Stimulated activated CD8-positive, alpha-beta memory T cell treated with anti-CD3 and anti-CD28 coated beads, Interleukin-12 subunit alpha, Interleukin-12 subunit beta, amount 100 ng/mL, for 4 hours (primary cell): ENCODE data around the gene PLS1.
"Not testable (repeated sequence)": the region's sequence is repeated elsewhere in the genome, so short reads cannot be mapped to it uniquely, and the experiment has no call there.

Source experiments
- DNase-seq: peaks from one replicate; pipeline ENCODE4 v3.0.0-alpha.2; 2020; ENCODE audit warnings: low read depth

PLS1 gene, protein sequence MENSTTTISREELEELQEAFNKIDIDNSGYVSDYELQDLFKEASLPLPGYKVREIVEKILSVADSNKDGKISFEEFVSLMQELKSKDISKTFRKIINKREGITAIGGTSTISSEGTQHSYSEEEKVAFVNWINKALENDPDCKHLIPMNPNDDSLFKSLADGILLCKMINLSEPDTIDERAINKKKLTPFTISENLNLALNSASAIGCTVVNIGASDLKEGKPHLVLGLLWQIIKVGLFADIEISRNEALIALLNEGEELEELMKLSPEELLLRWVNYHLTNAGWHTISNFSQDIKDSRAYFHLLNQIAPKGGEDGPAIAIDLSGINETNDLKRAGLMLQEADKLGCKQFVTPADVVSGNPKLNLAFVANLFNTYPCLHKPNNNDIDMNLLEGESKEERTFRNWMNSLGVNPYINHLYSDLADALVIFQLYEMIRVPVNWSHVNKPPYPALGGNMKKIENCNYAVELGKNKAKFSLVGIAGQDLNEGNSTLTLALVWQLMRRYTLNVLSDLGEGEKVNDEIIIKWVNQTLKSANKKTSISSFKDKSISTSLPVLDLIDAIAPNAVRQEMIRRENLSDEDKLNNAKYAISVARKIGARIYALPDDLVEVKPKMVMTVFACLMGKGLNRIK

DNA sequence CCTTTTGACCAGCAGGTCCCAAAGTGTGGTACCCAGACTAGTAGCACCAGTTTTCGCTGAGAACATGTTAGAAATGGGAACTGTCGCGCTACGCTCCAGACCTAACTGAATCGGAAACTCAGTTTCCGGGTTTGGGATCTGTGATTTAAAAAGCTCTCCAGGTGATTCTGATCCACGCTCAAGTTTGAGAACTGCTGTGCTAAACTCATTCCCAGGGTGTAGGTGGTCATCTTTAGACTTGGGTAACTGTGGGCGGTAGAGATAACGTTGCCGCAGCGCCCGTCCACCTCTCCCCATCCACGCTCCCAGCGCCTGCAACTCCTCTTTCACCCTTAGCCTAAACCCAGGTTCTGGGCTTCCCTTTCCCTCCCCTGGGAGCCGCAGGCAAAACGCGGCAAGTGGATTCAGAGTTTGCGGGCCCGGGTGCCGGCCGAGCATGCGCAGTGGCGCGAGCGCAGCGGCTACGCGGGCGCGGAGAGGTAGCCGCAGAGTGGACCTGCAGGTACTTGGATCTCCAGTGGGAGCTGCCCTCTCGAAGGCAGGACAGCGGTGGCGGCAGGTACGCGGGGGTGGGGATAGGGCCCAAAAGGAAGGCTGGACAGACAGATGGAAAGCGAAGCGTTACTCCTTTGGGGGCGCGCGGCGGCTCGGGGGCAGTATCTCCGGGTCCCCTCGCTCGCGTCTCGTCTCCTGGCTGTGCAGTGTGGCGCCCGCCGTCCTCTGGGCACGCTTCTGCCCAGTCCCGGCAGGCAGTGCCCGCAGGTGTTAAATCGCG is at the start of gene PLS1:
TSS of gene PLS1 (plus strand) at position 443 of the 775 bp plus-strand sequence. CDS start 67,845 bp downstream, outside the sequence.
- DNase-seq: peak; percentile 78

DNA sequence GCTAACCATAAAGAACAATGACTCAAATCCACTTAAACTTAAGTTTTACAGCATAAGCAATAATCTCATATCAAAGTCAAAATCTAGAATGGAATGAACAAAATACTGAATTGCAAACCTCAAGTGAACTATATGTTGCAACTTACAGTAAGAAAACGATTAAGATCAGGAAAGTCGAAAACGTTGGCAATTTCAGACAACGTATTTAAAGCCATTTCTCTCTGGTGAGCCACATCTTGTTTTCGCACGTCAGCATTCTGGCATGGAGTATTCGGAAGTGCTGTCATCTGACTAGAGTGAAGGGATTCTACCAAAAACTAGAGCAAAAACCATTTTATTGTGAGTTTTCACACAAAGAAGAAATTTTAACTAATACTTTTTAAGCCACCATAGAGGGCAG is 46.2 kb upstream of the PLS1 start:
- DNase-seq: no peak

DNA sequence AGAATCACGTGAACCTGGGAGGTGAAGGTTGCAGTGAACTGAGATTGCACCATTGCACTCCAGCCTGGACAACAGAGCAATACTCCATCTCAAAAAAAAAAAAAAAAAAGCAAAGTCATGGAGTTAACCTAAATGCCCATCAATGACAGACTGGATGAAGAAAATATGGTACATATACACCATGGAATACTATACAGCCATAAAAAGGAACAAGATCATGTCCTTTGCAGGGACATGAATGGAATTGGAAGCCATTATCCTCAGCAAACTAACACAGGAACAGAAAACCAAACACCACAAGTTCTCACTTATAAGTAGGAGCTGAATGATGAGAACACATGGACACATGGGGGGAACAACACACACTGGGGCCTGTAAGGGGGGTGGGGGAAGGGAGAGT is 43.6 kb upstream of the PLS1 start:
- not testable (repeated sequence) for DNase-seq

DNA sequence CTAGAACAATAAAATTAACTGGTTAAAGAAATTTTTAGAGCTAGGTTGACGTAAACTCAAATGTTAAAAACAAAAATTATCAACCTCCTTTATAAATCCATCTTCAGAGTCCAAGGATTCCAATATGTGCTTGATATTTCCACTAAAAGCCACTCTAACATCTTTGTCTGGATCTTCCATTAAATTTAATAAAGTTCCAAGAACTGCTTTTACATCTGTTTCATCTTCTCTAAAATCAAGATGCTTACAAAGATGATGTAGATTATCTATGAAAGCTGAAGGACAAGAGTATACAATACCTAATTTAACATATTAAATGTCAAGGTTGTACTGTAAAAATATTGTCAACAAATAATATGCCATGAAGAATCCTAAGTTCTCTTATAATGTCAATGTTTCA is 42.5 kb upstream of the PLS1 start:
- DNase-seq: no peak

DNA sequence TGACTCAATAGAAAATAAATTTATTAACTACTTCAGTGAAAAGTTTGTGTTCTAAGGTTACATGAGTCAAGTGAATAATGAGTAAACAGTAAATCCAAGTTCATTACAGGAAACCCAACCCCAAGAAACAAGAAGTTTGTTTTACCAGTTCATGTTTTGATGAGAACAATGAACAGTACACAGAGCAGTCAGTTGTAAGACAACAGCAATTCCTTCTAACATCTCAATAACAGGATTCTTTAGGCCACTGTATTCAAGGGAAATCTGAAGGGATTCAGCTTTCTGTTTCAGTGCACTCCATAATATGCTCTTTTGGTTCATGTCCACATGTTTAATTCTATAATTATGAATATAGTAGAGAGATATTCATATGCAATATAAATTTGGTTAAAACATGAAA is 36.1 kb upstream of the PLS1 start:
- no peak for DNase-seq

DNA sequence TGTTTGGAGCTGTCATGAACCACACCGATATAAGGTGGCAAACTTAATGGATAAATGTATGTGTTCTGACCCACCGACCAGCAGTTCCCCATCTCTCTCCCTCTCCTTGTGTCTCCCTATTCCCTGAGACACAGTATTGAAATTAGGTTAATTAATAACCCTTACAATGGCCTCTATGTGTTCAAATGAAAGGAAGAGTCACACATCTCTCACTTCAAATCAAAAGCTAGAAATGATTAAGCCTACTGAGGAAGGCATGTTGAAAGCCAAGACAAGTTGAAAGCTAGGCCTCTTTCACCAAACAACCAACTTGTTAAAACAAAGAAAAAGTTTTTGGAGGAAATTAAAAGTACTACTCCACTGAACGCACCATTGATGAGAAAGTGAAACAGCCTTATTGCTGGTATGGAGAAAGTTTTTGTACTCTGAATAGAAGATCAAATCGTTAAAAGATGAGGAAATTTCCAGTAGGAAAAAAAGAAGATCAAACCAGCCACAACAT is 32.6 kb upstream of the PLS1 start:
- DNase-seq: no peak

DNA sequence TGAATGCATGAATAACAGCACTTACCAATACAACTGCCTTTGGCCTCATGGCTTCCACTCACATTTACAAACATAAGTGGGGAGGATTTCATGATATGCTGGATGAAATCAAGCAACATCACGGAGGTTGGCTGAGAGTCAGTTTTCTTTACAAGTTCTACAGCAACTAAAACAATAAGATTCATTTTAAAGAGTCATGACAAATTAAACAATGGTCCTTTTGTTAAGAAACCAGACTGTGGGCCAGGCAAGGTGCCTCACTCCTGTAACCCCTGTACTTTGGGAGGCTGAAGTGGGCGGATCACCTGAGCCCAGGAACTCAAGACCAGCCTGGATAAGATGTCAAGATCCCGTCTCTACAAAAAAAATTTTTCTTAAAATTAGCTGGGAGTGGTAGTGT is 30.1 kb upstream of the PLS1 start:
- no peak for DNase-seq

DNA sequence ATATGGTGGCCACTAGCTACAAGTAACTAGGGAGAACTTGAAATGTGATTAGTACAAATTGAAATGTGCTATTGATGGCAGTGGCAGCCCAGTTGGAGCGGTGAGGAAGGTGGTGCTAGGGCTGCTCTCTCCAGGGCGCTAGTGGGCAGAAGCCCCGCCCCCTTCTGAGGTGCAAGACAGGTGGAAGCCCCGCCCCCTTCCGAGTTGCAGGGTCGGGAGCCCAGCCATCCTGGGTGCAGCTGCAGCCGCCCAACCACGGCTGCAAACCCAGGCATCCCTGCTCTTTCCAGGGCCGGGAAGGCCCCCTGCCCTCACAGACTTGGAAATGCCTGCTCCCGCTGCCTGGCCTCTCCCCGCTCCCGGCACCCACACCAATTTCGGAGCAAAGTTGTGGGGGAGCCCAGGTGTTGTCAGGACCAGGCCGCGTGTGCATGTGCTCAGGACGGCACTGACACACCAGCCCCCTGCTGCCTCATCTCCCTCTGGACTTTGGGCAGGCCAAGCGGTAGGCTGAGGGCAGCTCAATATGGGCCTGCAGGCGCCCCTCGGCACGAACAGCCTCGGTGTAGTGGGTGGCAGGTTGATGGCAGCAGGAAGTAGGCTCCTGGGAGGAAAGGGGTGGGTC is 27.7 kb upstream of the PLS1 start:
- DNase-seq: no peak

DNA sequence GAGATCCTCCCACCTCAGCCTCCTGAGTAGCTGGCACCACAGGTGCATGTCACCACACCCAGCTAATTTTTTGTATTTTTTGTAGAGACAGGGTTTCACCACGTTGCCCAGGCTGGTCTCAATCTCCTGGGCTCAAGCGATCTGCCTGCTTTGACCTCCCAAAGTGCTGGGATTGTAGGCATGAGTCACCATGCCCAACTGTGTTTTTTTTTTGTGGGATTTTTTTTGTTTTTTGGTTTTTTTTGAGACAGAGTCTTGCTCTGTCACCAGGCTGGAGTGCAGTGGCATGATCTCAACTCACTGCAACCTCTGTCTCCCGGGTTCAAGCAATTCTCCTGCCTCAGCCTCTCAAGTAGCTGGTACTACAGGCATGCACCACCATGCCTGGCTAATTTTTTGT is 26.8 kb upstream of the PLS1 start:
- not testable (repeated sequence) for DNase-seq

DNA sequence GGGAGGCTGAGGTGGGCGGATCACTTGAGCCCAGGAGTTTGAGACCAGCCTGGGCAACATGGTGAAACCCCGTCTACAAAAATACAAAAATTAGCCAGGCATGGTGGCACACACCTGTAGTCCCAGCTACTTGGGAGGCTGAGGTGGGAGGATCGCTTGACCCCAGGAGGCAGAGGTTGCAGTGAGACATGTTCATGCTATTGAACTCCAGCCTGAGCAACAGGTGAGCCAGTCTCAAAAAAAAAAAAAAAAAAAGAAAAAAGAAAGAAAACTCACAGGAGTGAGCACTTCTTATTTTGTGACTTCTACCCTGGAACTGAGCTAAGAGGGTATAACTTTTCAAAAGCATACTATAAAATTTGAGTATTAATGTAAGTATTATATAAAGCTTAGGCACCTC is 22.0 kb upstream of the PLS1 start:
- DNase-seq: not testable (repeated sequence)

DNA sequence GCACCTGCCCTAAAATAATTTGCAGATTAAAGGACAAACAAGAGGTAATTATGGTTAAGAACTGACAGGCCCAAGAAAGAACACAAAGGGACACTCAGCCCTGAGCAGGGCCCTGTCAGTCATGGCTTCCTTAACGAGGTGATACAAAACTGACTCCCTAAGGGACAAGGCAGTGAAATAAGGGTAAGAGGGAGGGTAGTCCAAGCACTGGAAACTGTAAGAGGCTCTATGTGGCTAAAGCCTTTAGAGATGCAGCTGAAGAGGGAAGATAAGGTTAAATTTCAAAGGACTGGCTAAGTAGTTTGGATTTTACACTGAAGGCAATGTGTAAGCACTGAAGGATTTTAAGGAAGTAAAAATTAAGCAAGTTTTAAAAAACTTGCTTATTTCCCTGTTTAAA is 21.5 kb upstream of the PLS1 start:
- DNase-seq: no peak

DNA sequence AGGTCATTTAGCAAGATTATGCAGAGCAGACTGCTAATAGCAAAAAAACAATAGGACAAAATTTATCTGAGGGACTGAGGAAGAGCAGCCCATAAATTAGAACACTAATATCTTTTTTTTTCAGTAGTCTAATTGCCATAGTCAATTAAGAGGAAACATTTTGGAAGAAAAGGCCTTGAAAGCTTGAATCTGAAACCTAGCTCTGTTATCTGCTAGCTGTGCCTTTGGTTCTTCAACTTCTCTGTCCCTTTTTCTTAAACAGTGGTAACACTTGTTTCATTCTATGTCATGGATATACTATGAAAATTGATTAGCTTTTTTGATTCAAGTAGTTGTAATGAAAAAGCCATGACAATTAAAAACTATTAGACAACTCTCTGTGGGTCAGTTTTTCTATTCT is 19.4 kb upstream of the PLS1 start:
- DNase-seq: no peak

DNA sequence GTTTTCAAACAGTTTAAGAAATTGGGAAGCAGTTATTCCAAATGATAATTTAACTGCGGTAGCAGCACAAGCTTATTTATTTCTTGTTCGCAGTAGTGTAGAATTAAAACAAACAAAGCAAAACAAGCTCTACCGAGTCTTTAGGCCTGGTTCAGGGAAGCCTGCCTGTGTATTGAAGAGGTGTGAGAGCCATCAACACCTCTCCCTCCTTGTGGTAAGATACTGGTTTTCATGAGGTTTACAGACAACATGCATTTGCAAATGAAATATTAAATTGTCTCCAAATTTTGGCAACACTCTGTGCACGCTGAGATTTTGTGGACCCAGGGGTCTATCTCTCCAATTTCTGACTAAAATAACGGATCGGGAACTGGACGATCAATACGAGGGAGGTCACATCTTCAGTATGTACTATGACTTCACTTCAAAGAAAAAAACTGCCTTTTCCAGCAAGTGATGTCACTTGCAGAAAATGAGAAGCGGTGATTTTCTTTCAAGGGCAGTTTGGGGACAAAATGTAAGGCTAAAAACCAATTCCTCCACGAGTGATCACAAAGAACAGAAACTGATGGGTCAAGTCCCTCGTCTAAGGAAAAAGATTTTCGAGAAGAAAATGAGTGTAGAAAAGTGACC is 18.4 kb upstream of the PLS1 start:
- no peak for DNase-seq

DNA sequence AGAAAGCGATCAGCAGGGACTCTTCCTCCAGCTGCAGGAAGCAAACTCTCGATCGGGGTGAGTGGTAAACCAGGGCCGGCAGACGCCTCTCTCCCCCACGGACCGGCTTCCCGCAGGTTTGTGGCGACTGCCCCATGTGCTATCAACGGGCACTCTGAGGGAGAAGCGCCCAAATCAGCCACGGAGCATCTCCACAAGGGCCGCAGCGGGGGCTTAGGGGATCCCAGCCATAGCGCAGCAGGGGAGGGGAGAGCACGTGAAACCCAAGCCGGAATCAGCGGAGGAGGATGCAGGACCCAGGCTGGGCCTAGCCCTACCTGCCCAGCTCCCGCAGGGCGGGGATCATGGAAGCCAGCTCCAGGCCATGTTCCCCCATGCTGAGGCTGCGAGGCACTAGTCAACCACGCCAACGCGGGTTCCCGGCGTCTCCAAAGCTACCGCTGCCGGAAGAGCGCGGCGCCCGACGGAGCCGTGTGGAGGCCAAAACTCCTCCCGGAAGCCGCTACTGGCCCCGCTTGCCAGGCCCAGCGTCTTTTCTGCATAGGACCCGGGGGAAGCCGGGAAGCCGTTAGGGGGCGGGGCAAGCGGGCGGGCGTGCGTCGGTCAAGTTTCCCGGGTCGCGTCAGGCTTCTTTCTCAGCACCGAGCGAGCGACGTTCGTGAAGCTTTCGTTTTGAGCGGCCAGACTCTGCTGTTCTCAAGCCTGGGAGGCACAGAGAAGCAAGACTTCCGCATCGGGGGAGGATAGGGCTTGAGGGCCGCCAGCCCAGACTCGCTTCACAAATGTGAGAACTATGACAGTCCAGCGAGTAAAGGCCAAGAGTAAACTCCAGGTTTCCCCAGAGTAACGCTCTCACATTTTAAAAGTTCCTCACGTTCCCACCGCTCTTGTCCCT is 17.6 kb upstream of the PLS1 start, which contains the start of gene ATR:
TSS of gene ATR (minus strand) at position 405 of the 895 bp plus-strand sequence. CDS start at position 376, 29 bp downstream.
- peak; percentile 93 for DNase-seq

DNA sequence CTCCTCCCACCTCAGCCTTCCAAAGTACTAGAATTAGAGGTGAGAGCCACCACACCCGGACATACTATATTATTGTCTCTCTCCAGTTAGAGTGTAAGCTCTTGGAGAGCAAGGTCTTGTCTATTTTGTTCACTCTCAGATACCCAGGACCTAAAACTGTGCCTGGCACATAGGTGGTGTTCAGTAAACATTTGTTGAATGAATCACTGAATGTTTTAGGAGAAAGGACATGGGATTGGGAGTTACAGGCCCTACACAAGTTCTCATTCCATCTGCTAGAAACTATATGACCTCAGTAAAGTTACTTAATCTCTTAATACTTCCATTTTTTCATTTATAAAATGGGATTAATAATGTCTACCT is 16.2 kb upstream of the PLS1 start:
- DNase-seq: no peak

DNA sequence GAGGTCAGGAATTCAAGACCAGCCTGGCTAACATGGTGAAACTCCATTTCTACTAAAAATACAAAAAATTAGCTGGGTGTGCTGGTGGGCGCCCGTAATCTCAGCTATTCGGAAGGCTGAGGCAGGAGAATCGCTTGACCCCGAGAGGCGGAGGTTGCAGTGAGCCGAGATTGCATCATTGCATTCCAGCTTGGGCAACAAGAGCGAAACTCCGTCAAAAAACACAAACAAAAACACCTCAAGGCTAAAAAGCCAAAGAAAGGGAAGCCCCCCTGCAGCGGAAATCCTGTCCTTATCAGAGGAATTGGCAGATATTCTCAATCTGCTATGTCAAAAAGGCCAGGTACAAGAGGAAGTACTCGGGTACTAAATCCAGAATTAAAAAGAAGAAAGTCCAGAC is 15.1 kb upstream of the PLS1 start:
- DNase-seq: not testable (repeated sequence)

DNA sequence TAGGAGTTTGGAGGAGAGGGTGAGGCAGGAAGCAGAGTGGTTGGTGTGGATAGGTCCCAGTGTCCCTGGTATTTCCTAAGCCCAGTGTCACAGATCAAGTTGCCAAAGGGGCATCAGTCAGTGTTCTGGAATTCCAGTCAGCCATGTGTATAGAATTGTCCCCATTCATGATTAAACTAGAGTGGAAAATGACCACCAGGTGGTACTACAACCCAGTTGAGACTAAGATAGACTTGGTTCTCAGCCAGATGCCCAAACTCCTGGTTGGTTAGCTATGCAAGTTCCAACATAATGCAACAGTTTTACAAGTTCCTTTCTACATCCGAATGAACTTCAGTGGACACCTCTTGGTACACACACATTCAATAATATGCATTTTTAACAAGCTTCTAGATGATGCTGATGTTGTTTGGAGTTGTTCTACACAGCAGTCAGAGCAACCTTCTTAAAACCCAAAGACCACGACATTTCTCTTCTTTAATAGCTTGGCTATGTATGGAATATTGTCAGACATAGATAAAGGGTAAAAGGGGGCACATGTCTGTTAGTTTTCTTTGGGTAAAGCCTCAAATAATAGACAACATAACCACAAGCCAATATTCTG is 9.3 kb upstream of the PLS1 start:
- DNase-seq: no peak

DNA sequence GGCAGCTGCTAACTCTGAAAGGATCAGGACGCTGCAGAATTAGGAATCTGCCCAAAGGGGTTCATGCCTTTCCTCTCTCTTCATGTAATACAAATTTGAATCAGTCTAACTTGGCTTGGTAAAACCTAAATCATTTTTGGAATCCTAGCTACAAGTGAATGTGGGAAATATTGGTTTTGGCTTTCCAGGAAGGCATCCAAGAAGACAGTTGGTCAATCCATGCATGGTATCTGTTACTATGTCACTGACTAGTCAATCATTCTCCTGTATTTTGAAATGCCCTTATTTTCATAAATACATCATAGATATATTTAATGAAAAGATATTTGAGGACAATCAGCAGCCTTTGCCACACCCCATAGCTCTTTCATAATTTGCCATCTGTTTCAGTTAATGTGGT is 7.5 kb upstream of the PLS1 start:
- DNase-seq: no peak

DNA sequence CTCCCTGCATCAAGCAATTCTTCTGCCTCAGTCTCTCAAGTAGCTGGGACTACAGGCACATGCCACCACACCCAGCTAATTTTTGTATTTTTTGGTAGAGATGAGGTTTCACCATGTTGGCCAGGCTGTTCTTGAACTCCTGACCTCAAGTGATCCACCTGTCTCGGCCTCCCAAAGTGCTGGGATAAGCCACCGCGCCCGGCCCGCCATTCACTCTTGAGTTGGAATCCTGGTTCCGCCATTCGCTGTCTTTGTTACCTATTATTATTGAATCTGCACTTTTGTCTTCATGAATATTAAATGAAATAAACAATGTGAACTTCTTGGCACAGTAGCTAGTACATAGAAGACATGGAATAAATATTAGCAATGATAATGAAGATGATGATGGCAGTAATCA is 3.9 kb upstream of the PLS1 start:
- DNase-seq: not testable (repeated sequence)

DNA sequence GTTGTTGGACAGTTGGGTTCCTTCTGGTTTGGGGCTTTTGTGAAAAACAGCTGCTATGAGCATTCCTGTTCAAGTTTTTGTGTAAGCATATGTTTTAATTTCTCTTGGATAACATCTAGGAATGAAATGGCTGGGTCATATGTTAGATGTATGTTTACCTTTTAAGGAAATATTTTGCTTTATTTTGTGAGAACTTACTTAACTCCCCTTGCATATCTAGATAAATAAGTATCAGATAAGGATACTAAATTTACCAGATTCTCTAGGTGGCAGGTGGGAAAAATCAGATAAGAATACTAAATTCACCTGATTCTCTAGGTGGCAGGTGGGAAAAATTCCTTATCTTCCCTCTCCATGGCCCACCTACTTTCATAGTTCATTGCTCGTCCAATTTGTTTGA is 1.1 kb upstream of the PLS1 start:
- DNase-seq: no peak
